BJ (cell line): ENCODE data around the gene CDC73. TPM values are rescaled to one million over a fixed set of nuclear protein-coding genes. Genes with fewer than 3 reads are reported as not detected.
"Not testable (repeated sequence)": the region's sequence is repeated elsewhere in the genome, so short reads cannot be mapped to it uniquely, and the experiment has no call there.

Experiments
- CTCF ChIA-PET: fragments of 350-600 bp; formaldehyde crosslinking; extraction: SDS; loops from one replicate; lab custom pipeline; 2021; ENCODE audit warnings: antibody characterized with exemption, inconsistent platforms; lab: Yijun Ruan, JAX
- POLR2A ChIA-PET: fragments of 300-600 bp; sonication (Branson Sonifier 250); formaldehyde crosslinking; extraction: SDS; loops from one replicate; lab custom pipeline; 2021; ENCODE audit warnings: antibody characterized with exemption; lab: Charles Lee
- DNase-seq: peaks from one replicate; pipeline ENCODE4 v3.0.0-alpha.2; 2011; ENCODE audit warnings: low read depth
- H3K27me3 ChIP-seq: 2 replicates; pipeline ENCODE4 v1.6.0; 2011; ENCODE audit warnings: low read length; ENCODE audit not compliant: control insufficient read depth, insufficient read depth
- H3K36me3 ChIP-seq: 2 replicates; pipeline ENCODE4 v1.5.1; 2011; ENCODE audit warnings: low read length; ENCODE audit not compliant: control insufficient read depth, insufficient read depth
- H3K4me3 ChIP-seq: 2 replicates; pipeline ENCODE4 v1.5.1; 2011; ENCODE audit warnings: low read depth, mild to moderate bottlenecking, control low read depth, low read length
- polyA plus RNA-seq: library from polyadenylated mRNA; depleted of rRNA; stranded (reverse); fragments of >200 nt; gene quantifications from 2 replicates; pipeline ENCODE4 v1.2.3, GENCODE V29; 2011
- TF ChIP-seq, protein P1 (sequence below): IDR thresholded peaks from 2 replicates; pipeline ENCODE4 v1.5.1; 2011; ENCODE audit warnings: low read depth, mild to moderate bottlenecking, control low read depth, inconsistent platforms, low read length, moderate library complexity; ENCODE audit not compliant: insufficient read depth

The CDC73 gene
- polyA plus RNA-seq, 1 experiment: 16.1 TPM

DNA sequence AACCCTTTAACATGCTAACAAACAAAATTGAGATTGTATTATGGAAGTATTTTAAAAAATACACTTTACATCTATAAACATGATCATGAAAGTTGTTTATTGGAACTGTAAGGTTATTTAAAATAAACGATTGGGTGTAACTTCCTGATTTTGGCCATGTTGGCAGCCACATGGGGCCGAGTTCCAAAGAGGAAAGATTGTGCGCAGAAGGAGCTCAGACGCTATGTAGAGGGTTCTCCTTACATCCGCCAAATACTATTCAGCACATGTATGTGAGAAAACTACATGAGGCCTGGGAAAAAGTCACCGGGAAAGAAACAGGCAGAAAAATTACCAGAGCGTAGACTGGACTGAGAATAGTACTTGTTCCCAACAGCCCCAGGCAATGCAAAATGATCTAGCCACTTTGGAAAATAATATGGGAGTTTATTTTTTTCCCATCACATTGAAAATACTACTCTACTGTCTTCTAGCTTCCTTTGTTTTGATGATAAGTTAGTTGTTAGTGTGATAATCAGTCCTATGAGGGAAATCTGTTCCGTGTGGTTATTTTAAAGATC is 100.3 kb downstream of the CDC73 start:
- ChIA-PET POLR2A (no interaction called here), CTCF (interaction anchor here (0.7 kb wide), 1 partner anchor 32 kb away, joined by 3 read pairs; no protein-coding TSS in a partner anchor)
- TF ChIP-seq, protein P1, sequence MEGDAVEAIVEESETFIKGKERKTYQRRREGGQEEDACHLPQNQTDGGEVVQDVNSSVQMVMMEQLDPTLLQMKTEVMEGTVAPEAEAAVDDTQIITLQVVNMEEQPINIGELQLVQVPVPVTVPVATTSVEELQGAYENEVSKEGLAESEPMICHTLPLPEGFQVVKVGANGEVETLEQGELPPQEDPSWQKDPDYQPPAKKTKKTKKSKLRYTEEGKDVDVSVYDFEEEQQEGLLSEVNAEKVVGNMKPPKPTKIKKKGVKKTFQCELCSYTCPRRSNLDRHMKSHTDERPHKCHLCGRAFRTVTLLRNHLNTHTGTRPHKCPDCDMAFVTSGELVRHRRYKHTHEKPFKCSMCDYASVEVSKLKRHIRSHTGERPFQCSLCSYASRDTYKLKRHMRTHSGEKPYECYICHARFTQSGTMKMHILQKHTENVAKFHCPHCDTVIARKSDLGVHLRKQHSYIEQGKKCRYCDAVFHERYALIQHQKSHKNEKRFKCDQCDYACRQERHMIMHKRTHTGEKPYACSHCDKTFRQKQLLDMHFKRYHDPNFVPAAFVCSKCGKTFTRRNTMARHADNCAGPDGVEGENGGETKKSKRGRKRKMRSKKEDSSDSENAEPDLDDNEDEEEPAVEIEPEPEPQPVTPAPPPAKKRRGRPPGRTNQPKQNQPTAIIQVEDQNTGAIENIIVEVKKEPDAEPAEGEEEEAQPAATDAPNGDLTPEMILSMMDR: no peak
- no peaks in the 10 kb centered on the region for H3K27me3 ChIP-seq
- peaks cover 4% of the 10 kb centered on the region for H3K36me3 ChIP-seq
- H3K4me3 ChIP-seq: no peak overlapping the region
- DNase-seq: no peak

GRCh38 chr1:193229136-193229535 is 107.3 kb downstream of the CDC73 start:
- ChIA-PET CTCF (no interaction called here), POLR2A (no interaction called here)
- no peak for DNase-seq
- TF ChIP-seq, protein P1: no peak
- no peaks in the 10 kb centered on the region for H3K27me3 ChIP-seq
- no peak overlapping the region for H3K4me3 ChIP-seq
- H3K36me3 ChIP-seq: no peaks in the 10 kb centered on the region

DNA sequence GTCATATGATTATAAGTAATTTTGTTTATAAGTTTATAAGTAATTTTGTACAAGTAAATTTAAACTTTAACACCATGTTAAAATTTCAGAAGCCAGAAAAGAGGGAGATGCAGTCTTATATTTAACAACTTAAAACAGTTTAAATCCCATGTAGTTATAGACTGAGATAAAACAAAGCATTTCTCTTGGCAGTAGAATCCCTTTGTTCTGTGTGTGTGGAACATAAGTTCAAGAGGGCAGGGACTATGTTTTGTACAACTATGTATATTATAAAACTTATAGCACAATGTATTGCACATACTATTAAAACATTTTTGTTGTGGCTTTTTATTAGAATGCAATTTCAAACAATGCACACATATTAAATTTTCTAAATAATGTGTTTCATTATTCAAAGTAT is 109.3 kb downstream of the CDC73 start:
- CTCF ChIA-PET, H3K27me3 ChIP-seq, H3K36me3 ChIP-seq, DNase-seq, H3K4me3 ChIP-seq, POLR2A ChIA-PET: not testable (repeated sequence)

- CTCF ChIA-PET: no interaction called here
Observed at GRCh38 chr1:193234530-193234929, 112.7 kb downstream of the CDC73 start.

GRCh38 chr1:193237381-193237978 is 115.6 kb downstream of the CDC73 start:
- TF ChIP-seq, protein P1: no peak
- H3K4me3 ChIP-seq: no peak overlapping the region
- no peak for DNase-seq
- ChIA-PET CTCF (interaction anchor here (0.6 kb wide), 1 partner anchor 158 kb away, joined by 3 read pairs; no protein-coding TSS in a partner anchor), POLR2A (no interaction called here)
- H3K27me3 ChIP-seq: no peaks in the 10 kb centered on the region
- H3K36me3 ChIP-seq: peaks cover 3% of the 10 kb centered on the region; the same call in 1 of the 2 replicates

More at GRCh38 chr1:193234530-193234929, 112.7 kb downstream of the CDC73 start:
- H3K4me3 ChIP-seq: no peak overlapping the region
- H3K27me3 ChIP-seq: no peaks in the 10 kb centered on the region
- no peaks in the 10 kb centered on the region; the same call in 1 of the 2 replicates for H3K36me3 ChIP-seq
- POLR2A ChIA-PET: no interaction called here
- TF ChIP-seq, protein P1: no peak
- DNase-seq: no peak

DNA sequence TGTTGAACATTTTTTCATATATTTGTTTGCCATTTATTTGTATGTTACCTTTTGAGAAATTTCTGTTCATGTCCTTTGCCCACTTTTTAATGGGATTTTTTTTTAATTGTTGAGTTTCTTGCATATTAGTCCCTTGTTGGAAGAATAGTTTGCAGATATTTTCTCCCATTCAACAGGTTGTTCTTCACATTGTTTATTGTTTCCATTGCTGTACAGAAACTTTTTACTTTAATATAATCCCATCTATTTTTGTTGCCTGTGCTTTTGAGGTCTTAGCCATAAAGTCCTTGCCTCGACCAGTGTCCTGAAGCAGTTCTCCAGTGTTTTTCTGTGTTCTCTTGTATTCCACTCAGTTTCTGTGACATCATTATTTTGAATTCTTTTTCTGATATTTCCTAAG is 118.8 kb downstream of the CDC73 start:
- H3K27me3 ChIP-seq: no peaks in the 10 kb centered on the region
- DNase-seq: no peak
- no peak overlapping the region for H3K4me3 ChIP-seq
- CTCF ChIA-PET: interaction anchor here (0.6 kb wide), 1 partner anchor 12 kb away, joined by 7 read pairs; no protein-coding TSS in a partner anchor
- TF ChIP-seq, protein P1: no peak
- POLR2A ChIA-PET: no interaction called here
- peaks cover 3% of the 10 kb centered on the region; the same call in 1 of the 2 replicates for H3K36me3 ChIP-seq
